H9 (cell line): ENCODE results near the gene TAP2. TPM values are rescaled to one million over a fixed set of nuclear protein-coding genes. Genes with fewer than 3 reads are reported as not detected.

Experiments used
- DNase-seq: peaks from one replicate; pipeline ENCODE4 v3.0.0-alpha.2; 2017
- H2AFZ ChIP-seq: one replicate; pipeline ENCODE4 v1.6.1; 2013; ENCODE audit warnings: mild to moderate bottlenecking, low read length, control low read depth, moderate library complexity
- H2AK5ac ChIP-seq: 2 replicates; pipeline ENCODE4 v1.6.1; 2013; ENCODE audit warnings: low read length, control low read depth, mixed read lengths; ENCODE audit not compliant: insufficient read length
- H2BK120ac ChIP-seq: one replicate; pipeline ENCODE4 v1.6.1; 2013; ENCODE audit warnings: low read depth, mild to moderate bottlenecking, low read length, control low read depth, inconsistent platforms; ENCODE audit not compliant: poor library complexity, severe bottlenecking
- H2BK12ac ChIP-seq: 2 replicates; pipeline ENCODE4 v1.6.1; 2013; ENCODE audit warnings: low read length, control low read depth, mixed read lengths, low read depth; ENCODE audit not compliant: insufficient read length
- H2BK15ac ChIP-seq: 2 replicates; pipeline ENCODE4 v1.6.1; 2013; ENCODE audit warnings: low read depth, low read length, control low read depth
- H2BK20ac ChIP-seq: one replicate; pipeline ENCODE4 v1.6.1; 2013; ENCODE audit warnings: low read depth, mild to moderate bottlenecking, low read length, control low read depth, inconsistent platforms; ENCODE audit not compliant: poor library complexity, severe bottlenecking
- H2BK5ac ChIP-seq: 2 replicates; pipeline ENCODE4 v1.6.1; 2013; ENCODE audit warnings: low read length, control low read depth, mixed read lengths; ENCODE audit not compliant: insufficient read length
- H3K14ac ChIP-seq: 2 replicates; pipeline ENCODE4 v1.6.1; 2013; ENCODE audit warnings: low read length, control low read depth; ENCODE audit not compliant: insufficient read depth
- H3K18ac ChIP-seq: 2 replicates; pipeline ENCODE4 v1.6.1; 2013; ENCODE audit warnings: low read depth, mild to moderate bottlenecking, mixed read lengths, low read length, control low read depth; ENCODE audit not compliant: insufficient read length
- H3K23ac ChIP-seq: 2 replicates; pipeline ENCODE4 v1.6.1; 2013; ENCODE audit warnings: low read length, control low read depth, mixed read lengths, low read depth; ENCODE audit not compliant: insufficient read length
- H3K23me2 ChIP-seq: 2 replicates; pipeline ENCODE4 v1.6.1; 2013; ENCODE audit warnings: low read depth, mild to moderate bottlenecking, mixed read lengths, low read length, control low read depth; ENCODE audit not compliant: insufficient read length, poor library complexity, severe bottlenecking
- H3K27ac ChIP-seq: 2 replicates; pipeline ENCODE4 v1.5.1; 2013; ENCODE audit warnings: low read length, control low read depth, mixed read lengths, low read depth; ENCODE audit not compliant: insufficient read length
- H3K27me3 ChIP-seq: 2 replicates; pipeline ENCODE4 v1.6.1; 2013; ENCODE audit warnings: low read length, control low read depth, inconsistent platforms; ENCODE audit not compliant: insufficient read depth
- H3K4ac ChIP-seq: 2 replicates; pipeline ENCODE4 v1.6.1; 2013; ENCODE audit warnings: low read depth, mild to moderate bottlenecking, control low read depth, inconsistent platforms, low read length, moderate library complexity
- H3K4me1 ChIP-seq: 2 replicates; pipeline ENCODE4 v1.6.1; 2013; ENCODE audit warnings: low read length, control low read depth, inconsistent platforms; ENCODE audit not compliant: insufficient read depth
- H3K4me2 ChIP-seq: 2 replicates; pipeline ENCODE4 v1.6.1; 2013; ENCODE audit warnings: low read length, control low read depth, mixed read lengths; ENCODE audit not compliant: insufficient read length, insufficient read depth
- H3K56ac ChIP-seq: 2 replicates; pipeline ENCODE4 v1.6.1; 2013; ENCODE audit warnings: low read depth, mild to moderate bottlenecking, mixed read lengths, low read length, control low read depth; ENCODE audit not compliant: insufficient read length
- H3K79me1 ChIP-seq: 2 replicates; pipeline ENCODE4 v1.6.1; 2013; ENCODE audit warnings: low read depth, mild to moderate bottlenecking, moderate library complexity, low read length, control low read depth, inconsistent platforms; ENCODE audit not compliant: insufficient read depth, poor library complexity, severe bottlenecking
- H3K79me2 ChIP-seq: 2 replicates; pipeline ENCODE4 v1.6.1; 2013; ENCODE audit warnings: low read length, control low read depth, inconsistent platforms; ENCODE audit not compliant: insufficient read depth
- H3K9ac ChIP-seq: 2 replicates; pipeline ENCODE4 v1.6.1; 2013; ENCODE audit warnings: low read length, control low read depth, mixed read lengths; ENCODE audit not compliant: insufficient read length; ENCODE audit errors: extremely low read depth
- H3K9me3 ChIP-seq: one replicate; pipeline ENCODE4 v1.6.1; 2013; ENCODE audit warnings: low read depth, low read length, inconsistent platforms; ENCODE audit not compliant: control insufficient read depth
- H3T11ph ChIP-seq: one replicate; pipeline ENCODE4 v1.6.1; 2013; ENCODE audit warnings: mild to moderate bottlenecking, low read length, control low read depth, inconsistent platforms
- H4K20me1 ChIP-seq: one replicate; pipeline ENCODE4 v1.6.1; 2013; ENCODE audit not compliant: control insufficient read depth, insufficient read length, insufficient read depth
- H4K5ac ChIP-seq: 2 replicates; pipeline ENCODE4 v1.6.1; 2013; ENCODE audit warnings: low read depth, mild to moderate bottlenecking, mixed read lengths, low read length, control low read depth; ENCODE audit not compliant: insufficient read length
- H4K8ac ChIP-seq: replicated peaks from 2 replicates; pipeline ENCODE4 v1.6.1; 2013; ENCODE audit warnings: low read length, control low read depth, mixed read lengths, low read depth; ENCODE audit not compliant: insufficient read length
- H4K91ac ChIP-seq: 2 replicates; pipeline ENCODE4 v1.6.1; 2013; ENCODE audit warnings: low read depth, mild to moderate bottlenecking, moderate library complexity, mixed read lengths, low read length, control low read depth; ENCODE audit not compliant: insufficient read length
- H3K27ac Mint-ChIP-seq, 3 experiments: 2 replicates in 2 of 3; 3 replicates in 1 of 3; pipeline ENCODE4 v1.8.0; 2020 to 2021; ENCODE audit warnings: mixed read lengths in 3 of 3, mild to moderate bottlenecking in 1 of 3, moderate library complexity in 1 of 3
- H3K27me3 Mint-ChIP-seq: 2 replicates; pipeline ENCODE4 v1.8.0; 2021; ENCODE audit warnings: low read depth, mild to moderate bottlenecking, moderate library complexity, mixed read lengths
- H3K36me3 Mint-ChIP-seq, 3 experiments: 2 replicates in 2 of 3; 3 replicates in 1 of 3; pipeline ENCODE4 v1.8.0; 2020 to 2021; ENCODE audit warnings: low read depth in 3 of 3, mixed read lengths in 3 of 3; ENCODE audit not compliant: insufficient read depth in 1 of 3
- H3K4me1 Mint-ChIP-seq, 2 experiments: 2 replicates each; pipeline ENCODE4 v1.8.0; 2020; ENCODE audit warnings: mixed read lengths in 2 of 2
- H3K4me3 Mint-ChIP-seq, 2 experiments: 2 replicates in 1 of 2; 3 replicates in 1 of 2; pipeline ENCODE4 v1.8.0; 2020 to 2021; ENCODE audit warnings: mild to moderate bottlenecking in 2 of 2, mixed read lengths in 2 of 2, moderate library complexity in 1 of 2
- H3K9me3 Mint-ChIP-seq, 2 experiments: 2 replicates in 1 of 2; 3 replicates in 1 of 2; pipeline ENCODE4 v1.8.0; 2020; ENCODE audit warnings: mild to moderate bottlenecking in 2 of 2, mixed read lengths in 2 of 2, moderate library complexity in 1 of 2
- CTCF ChIP-seq: fragments of 200-600 bp; sonication (generic); conservative IDR thresholded peaks from 3 replicates; pipeline ENCODE4 v1.8.0; 2021; ENCODE audit warnings: antibody characterized with exemption, mild to moderate bottlenecking
- WGBS: extraction: QIAGEN DNeasy Blood & Tissue Kit; methylation state at CpG from one replicate; pipeline ENCODE4 v1.1.7; 2013; ENCODE audit warnings: missing lambda C conversion rate, low lambda C conversion rate, mixed read lengths; ENCODE audit not compliant: insufficient read length; ENCODE audit errors: extremely low coverage; 5-methylcytosine and 5-hydroxymethylcytosine counted together
- total RNA-seq: library from RNA; stranded (reverse); gene quantifications from 2 replicates; pipeline ENCODE4 v1.2.1, GENCODE V29; 2021

Gene TAP2
- total RNA-seq, 1 experiment from 2014 or later, result 16.3 TPM

DNA sequence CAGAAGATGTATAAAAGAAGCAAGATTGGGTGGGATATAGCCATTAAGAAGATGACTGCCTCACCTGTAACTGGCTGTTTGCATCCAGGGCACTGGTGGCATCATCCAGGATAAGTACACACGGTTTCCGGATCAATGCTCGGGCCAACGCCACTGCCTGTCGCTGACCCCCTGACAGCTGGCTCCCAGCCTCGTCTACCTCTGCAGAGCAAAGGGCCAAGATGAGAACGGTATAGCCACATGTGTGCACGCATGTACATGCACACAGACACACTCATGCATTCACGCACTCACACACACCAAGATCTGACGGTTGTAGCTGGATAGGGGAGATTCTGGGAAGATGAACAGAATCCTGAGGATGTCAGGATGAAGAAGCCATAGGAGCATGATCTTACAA, 8.5 kb upstream of the TAP2 start:
- Histone ChIP-seq H2AK5ac (no peak overlapping the region), H3K23me2 (peaks cover 11% of the 10 kb centered on the region), H3K9ac (no peak overlapping the region), H4K5ac (no peak overlapping the region), H3K27me3 (no peaks in the 10 kb centered on the region), H3K9me3 (no peaks in the 10 kb centered on the region), H3K4ac (no peak overlapping the region), H3K4me1 (peaks cover 2% of the 10 kb centered on the region; the same call in 1 of the 2 replicates), H2BK5ac (no peak overlapping the region), H3K23ac (no peak overlapping the region), H2BK120ac (no peak overlapping the region), H4K91ac (no peak overlapping the region), H2BK20ac (no peak overlapping the region), H3K79me1 (no peaks in the 10 kb centered on the region), H2AFZ (no peak overlapping the region), H2BK12ac (no peak overlapping the region), H2BK15ac (no peak overlapping the region), H3K79me2 (no peaks in the 10 kb centered on the region), H4K8ac (no peak overlapping the region), H3K56ac (no peak overlapping the region), H3T11ph (no peak overlapping the region), H3K18ac (no peak overlapping the region), H3K4me2 (no peak overlapping the region), H3K14ac (no peak overlapping the region), H4K20me1 (no peaks in the 10 kb centered on the region), H3K27ac (no peak overlapping the region)
- Mint-ChIP-seq H3K36me3 (peaks cover 5 to 41% (median 12%) of the 10 kb centered on the region in 3 experiments), H3K4me3 (no peak overlapping the region), H3K9me3 (no peaks in the 10 kb centered on the region), H3K27ac (no peak overlapping the region), H3K27me3 (peaks cover 40% of the 10 kb centered on the region), H3K4me1 (peaks cover 3 to 6% of the 10 kb centered on the region in 2 experiments)
- TF ChIP-seq CTCF, result no peak
- DNase-seq, result no peak
- WGBS, result no CpG with 5 or more reads among the region's 10 CpGs
